Transverse colon (tissue), 4 donors: ENCODE results near the gene LGR5.

Experiments used
- CTCF ChIP-seq, 5 experiments: fragments of 200-600 bp in 3 of 5; fragments of 450-650 bp in 2 of 5; sonication (generic) in 3 of 5; IDR thresholded peaks; 1 replicate in 2 of 5; 2 replicates in 3 of 5; pipeline ENCODE4 v1.5.1; 2016 to 2017; ENCODE audit warnings: antibody characterized with exemption in 5 of 5, inconsistent platforms in 3 of 5, mild to moderate bottlenecking in 2 of 5, moderate library complexity in 1 of 5
- EP300 ChIP-seq: sonication (generic); formaldehyde crosslinking; IDR thresholded peaks from one replicate; pipeline ENCODE4 v1.6.1; 2017; ENCODE audit warnings: antibody characterized with exemption, low read depth
- POLR2A ChIP-seq: fragments of 450-650 bp; IDR thresholded peaks from one replicate; pipeline ENCODE4 v1.6.1; 2016; ENCODE audit warnings: antibody characterized with exemption, mild to moderate bottlenecking, moderate library complexity
- POLR2AphosphoS5 ChIP-seq, 3 donors: sonication (generic); formaldehyde crosslinking; IDR thresholded peaks; one replicate each; pipeline ENCODE4 v1.6.1; 2016; ENCODE audit warnings: antibody characterized with exemption in 3 of 3

DNA sequence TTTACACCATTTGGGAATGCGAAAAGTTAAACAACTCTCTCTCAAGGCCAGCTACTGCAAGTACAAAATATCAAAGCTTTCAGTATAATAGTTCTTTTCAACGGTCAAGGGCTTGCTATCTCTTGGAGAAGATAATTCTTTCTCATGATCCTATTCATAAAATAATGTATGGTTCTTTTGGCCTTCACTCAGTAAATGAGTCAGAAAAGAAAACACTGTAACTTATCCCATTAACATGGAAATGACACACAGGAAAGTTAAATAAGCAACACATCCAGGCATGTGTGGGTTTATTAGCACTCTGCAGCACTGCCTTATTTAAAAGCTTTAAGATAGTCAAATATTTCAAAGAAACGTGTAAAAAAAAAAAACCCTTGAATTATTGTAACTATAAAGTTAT lies 187.2 kb downstream of the LGR5 start:
- TF ChIP-seq CTCF (IDR thresholded peaks at IDR 0.05): no peak
- TF ChIP-seq POLR2A: no peak
- TF ChIP-seq POLR2AphosphoS5 (IDR thresholded peaks at IDR 0.05): no peak
- no peak for TF ChIP-seq EP300
